GM12872 (cell line): ENCODE measurements around the gene DCANP1.

Experiments
- CTCF ChIP-seq: IDR thresholded peaks from 3 replicates; pipeline ENCODE4 v1.5.1; 2011; ENCODE audit warnings: low read depth, mild to moderate bottlenecking, low read length, moderate library complexity; ENCODE audit not compliant: insufficient read depth

The DCANP1 gene

GRCh38 chr5:135490245-135491037, 43.3 kb upstream of the DCANP1 start:
- TF ChIP-seq CTCF, result no peak

- TF ChIP-seq CTCF, result no peak
Observed at GRCh38 chr5:135489466-135490244, 42.5 kb upstream of the DCANP1 start.

GRCh38 chr5:135488727-135489465, 41.7 kb upstream of the DCANP1 start:
- no peak for TF ChIP-seq CTCF

- TF ChIP-seq CTCF, result no peak
Observed at GRCh38 chr5:135487839-135488514, 40.8 kb upstream of the DCANP1 start.

- no peak for TF ChIP-seq CTCF
Observed at GRCh38 chr5:135487037-135487395, 39.9 kb upstream of the DCANP1 start.

GRCh38 chr5:135486131-135487036, 39.2 kb upstream of the DCANP1 start:
- TF ChIP-seq CTCF, result no peak
